GM12878 (cell line): ENCODE results near the gene COPZ2. TPM values are rescaled to one million over a fixed set of nuclear protein-coding genes. Genes with fewer than 3 reads are reported as not detected.

Experiments
- BHLHE40 ChIP-seq, 2 experiments: fragments of 450-650 bp in 1 of 2; IDR thresholded peaks; 2 replicates each; pipeline ENCODE4 v1.6.1; 2011 to 2017; ENCODE audit warnings: low read depth in 2 of 2, borderline replicate concordance in 1 of 2, improper control_type of control experiment in 1 of 2, low read length in 1 of 2, mild to moderate bottlenecking in 1 of 2
- BMI1 ChIP-seq: fragments of 450-650 bp; IDR thresholded peaks from 2 replicates; pipeline ENCODE4 v1.6.1; 2016; ENCODE audit warnings: mild to moderate bottlenecking, moderate library complexity, borderline replicate concordance
- CEBPZ ChIP-seq: fragments of 150-350 bp; IDR thresholded peaks from 2 replicates; pipeline ENCODE4 v1.6.1; 2016; ENCODE audit warnings: low read depth, low read length
- CHD1 ChIP-seq: IDR thresholded peaks from 2 replicates; pipeline ENCODE4 v1.6.1; 2012; ENCODE audit warnings: low read depth, low read length, improper control_type of control experiment
- EGR1 ChIP-seq, 2 experiments: IDR thresholded peaks; 1 replicate in 1 of 2; 2 replicates in 1 of 2; pipeline ENCODE4 v1.6.1; 2011 to 2012; ENCODE audit warnings: low read depth in 2 of 2, low read length in 2 of 2, borderline replicate concordance in 1 of 2, mild to moderate bottlenecking in 1 of 2, moderate library complexity in 1 of 2
- HDAC6 ChIP-seq: fragments of 200-600 bp; sonication (generic); IDR thresholded peaks from one replicate; pipeline ENCODE4 v1.8.0; 2017; ENCODE audit warnings: antibody characterized with exemption; ENCODE audit not compliant: unreplicated experiment
- IRF4 ChIP-seq: IDR thresholded peaks from 2 replicates; pipeline ENCODE4 v1.6.1; 2011; ENCODE audit warnings: low read depth, low read length
- JUND ChIP-seq: IDR thresholded peaks from 2 replicates; pipeline ENCODE4 v1.6.1; 2012; ENCODE audit warnings: low read depth, mild to moderate bottlenecking, low read length, improper control_type of control experiment, moderate library complexity
- LARP7 ChIP-seq: fragments of 450-650 bp; IDR thresholded peaks from 2 replicates; pipeline ENCODE4 v1.6.1; 2017; ENCODE audit warnings: mild to moderate bottlenecking
- NR2C2 ChIP-seq: IDR thresholded peaks from 2 replicates; pipeline ENCODE4 v1.6.1; 2011; ENCODE audit warnings: borderline replicate concordance, low read depth; ENCODE audit not compliant: control insufficient read depth, insufficient read length
- PML ChIP-seq: IDR thresholded peaks from 2 replicates; pipeline ENCODE4 v1.6.1; 2012; ENCODE audit warnings: low read length, inconsistent platforms
- POLR2AphosphoS5 ChIP-seq: IDR thresholded peaks from 2 replicates; pipeline ENCODE4 v1.6.1; 2011; ENCODE audit warnings: mild to moderate bottlenecking, low read length, inconsistent platforms
- RCOR1 ChIP-seq: conservative IDR thresholded peaks from 2 replicates; pipeline ENCODE4 v1.6.1; 2012; ENCODE audit warnings: low read depth, low read length, improper control_type of control experiment
- SMAD5 ChIP-seq: IDR thresholded peaks from 2 replicates; pipeline ENCODE4 v1.6.1; 2016; ENCODE audit warnings: antibody characterized with exemption, low read depth
- SMARCA5 ChIP-seq: fragments of 450-650 bp; IDR thresholded peaks from 2 replicates; pipeline ENCODE4 v1.6.1; 2017; ENCODE audit warnings: mild to moderate bottlenecking
- SUPT20H ChIP-seq: IDR thresholded peaks from 2 replicates; pipeline ENCODE4 v1.6.1; 2011; ENCODE audit warnings: low read depth, mild to moderate bottlenecking, low read length, moderate library complexity, borderline replicate concordance; ENCODE audit not compliant: control insufficient read depth
- ZSCAN29 ChIP-seq: fragments of 450-650 bp; IDR thresholded peaks from 2 replicates; pipeline ENCODE4 v1.6.1; 2017; ENCODE audit warnings: mild to moderate bottlenecking, moderate library complexity
- polyA plus RNA-seq, 11 experiments: library from polyadenylated mRNA; depleted of rRNA in 4 of 11; unstranded in 6 of 11; stranded (reverse) in 5 of 11; fragments of >200 nt; fragmentation: Nextera tagmentation in 4 of 11; fragmentation: Illumina TruSeq in 1 of 11; extraction: Ambion mirVana in 4 of 11; extraction: Trizol in 1 of 11; gene quantifications; 1 replicate in 1 of 11; 2 replicates in 10 of 11; pipeline versions ENCODE4 v1.2.1 to v1.2.3, GENCODE V29; 2011 to 2016; ENCODE audit warnings: inconsistent platforms in 2 of 11, missing spikeins in 2 of 11, low read depth in 1 of 11
- total RNA-seq, 4 experiments: library from RNA; depleted of rRNA in 3 of 4; stranded (reverse); fragments of >200 nt in 3 of 4; fragmentation: Illumina TruSeq in 1 of 4; extraction: Trizol in 1 of 4; gene quantifications; 2 replicates each; pipeline versions ENCODE4 v1.2.1 to v1.2.3, GENCODE V29; 2013 to 2021

The COPZ2 gene
- total and polyA plus RNA-seq, 10 of the 15 experiments (the other 5 are each of a cell fraction or from before 2014, with no cell fraction given) = 0.20 to 4.3 (median 2.6) TPM

GRCh38 chr17:48048384-48049126 is 11.0 kb upstream of the COPZ2 start (continued):
- no peak for TF ChIP-seq CEBPZ
- no peak for TF ChIP-seq SUPT20H
- TF ChIP-seq SMAD5 = peak; percentile 1; the same call in 1 of the 2 replicates
- peak; percentile 33; the same call in 1 of the 2 replicates for TF ChIP-seq LARP7
- TF ChIP-seq ZSCAN29 = no peak
- peak; percentile 43; the same call in 1 of the 2 replicates for TF ChIP-seq PML
- peak in 1 of 2 experiments; percentile 32; a peak in 1 of 3 replicates for TF ChIP-seq EGR1 (IDR thresholded peaks at IDR 0.05; ENCODE audit: borderline replicate concordance in 1 of 2, low read depth in 2 of 2, low read length in 2 of 2)
- peak; percentile 94 for TF ChIP-seq POLR2AphosphoS5
- peak; percentile 47; the same call in 1 of the 2 replicates for TF ChIP-seq SMARCA5
- peak; percentile 40 for TF ChIP-seq HDAC6
- peak; percentile 59 to 71; a peak in 3 of 4 replicates for TF ChIP-seq BHLHE40 (IDR thresholded peaks at IDR 0.05; ENCODE audit: borderline replicate concordance in 1 of 2, low read depth in 2 of 2, low read length in 1 of 2)
- no peak for TF ChIP-seq BMI1
- TF ChIP-seq NR2C2 = no peak
- 0 out of 2 replicates have a peak, but pooled peaks have one; percentile 48 for TF ChIP-seq IRF4
- TF ChIP-seq RCOR1 = 0 out of 2 replicates have a peak, but pooled peaks have one; percentile 17
- 0 out of 2 replicates have a peak, but pooled peaks have one; percentile 20 for TF ChIP-seq JUND
- TF ChIP-seq CHD1 = 0 out of 2 replicates have a peak, but pooled peaks have one; percentile 40
